Activated CD8-positive, alpha-beta memory T cell treated with anti-CD3 and anti-CD28 coated beads, Interleukin-2, amount 50 U/mL, for 24 hours (primary cell): Measurements from ENCODE around the gene ATP11A.

Source experiments
- DNase-seq: peaks from one replicate; pipeline ENCODE4 v3.0.0-alpha.2; 2020; ENCODE audit errors: extremely low read depth

Gene ATP11A

DNA sequence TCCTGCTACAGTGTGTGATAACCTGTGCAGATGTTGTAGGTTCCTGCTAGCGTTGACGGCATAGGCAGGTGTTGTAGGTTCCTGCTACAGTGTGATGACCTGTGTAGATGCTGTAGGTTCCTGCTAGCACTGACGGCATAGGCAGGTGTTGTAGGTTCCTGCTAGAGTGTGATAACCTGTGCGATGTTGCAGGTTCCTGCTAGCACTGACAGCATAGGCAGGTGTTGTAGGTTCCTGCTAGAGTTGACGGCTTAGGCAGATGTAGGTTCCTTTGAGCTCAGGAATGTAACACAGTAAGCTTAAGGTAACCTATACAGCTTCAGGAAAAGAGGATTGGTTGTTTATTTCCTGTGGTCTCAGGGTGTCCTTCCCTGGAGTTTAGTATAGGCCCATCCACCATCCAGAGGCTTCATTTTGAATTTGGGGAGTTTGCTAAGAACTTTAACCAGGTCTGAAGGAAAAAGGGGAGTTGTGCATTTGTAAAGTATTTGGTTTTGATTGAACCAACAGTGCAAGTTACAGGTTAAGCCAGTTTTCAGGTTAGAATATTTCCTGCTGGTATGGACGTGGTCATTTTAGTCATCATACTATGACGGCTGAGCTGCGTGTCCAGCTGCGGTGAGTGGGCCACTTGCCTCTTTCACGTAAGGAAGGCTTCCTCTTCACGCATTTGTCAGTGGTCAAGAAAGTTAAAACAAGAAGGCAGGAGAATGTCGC lies 53.8 kb downstream of the ATP11A start:
- no peak for DNase-seq

DNA sequence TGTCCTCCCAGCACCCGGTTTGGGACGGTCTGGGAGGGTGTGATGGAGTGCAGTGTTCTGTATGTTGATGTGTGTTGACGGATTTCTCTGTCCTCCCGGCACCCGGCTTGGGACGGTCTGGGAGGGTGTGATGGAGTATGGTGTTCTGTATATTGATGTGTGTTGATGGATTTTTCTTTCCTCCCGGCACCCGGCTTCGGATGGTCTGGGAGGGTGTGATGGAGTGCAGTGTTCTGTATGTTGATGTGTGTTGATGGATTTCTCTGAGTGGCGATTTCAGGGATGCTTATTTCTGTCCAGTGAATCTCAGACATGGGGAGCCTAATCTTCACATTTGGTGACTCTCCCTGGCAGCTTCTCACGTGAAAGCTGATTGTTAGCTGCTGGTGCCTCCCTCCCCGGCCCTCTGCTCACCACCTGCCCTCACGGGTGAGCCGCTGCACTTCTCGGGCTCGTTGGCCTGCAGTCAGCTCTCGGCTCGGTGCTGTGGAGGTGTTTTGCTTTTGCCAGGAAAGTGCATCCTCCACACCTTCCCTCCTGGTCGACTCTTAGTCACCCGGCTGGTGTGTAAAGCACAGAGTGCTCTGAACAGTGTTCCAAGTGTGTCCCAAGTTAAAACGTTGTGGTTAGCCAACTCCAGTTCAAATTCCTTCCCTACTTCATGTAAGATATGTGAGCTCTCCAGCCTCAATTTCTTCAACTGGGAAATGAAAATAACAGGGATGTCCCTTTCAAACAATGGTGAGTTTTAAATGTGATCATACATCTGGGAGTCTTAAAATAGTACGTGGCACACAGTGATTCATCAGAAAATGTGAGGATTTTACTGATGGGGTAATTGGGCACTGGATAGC lies 54.6 kb downstream of the ATP11A start:
- DNase-seq: no peak

DNA sequence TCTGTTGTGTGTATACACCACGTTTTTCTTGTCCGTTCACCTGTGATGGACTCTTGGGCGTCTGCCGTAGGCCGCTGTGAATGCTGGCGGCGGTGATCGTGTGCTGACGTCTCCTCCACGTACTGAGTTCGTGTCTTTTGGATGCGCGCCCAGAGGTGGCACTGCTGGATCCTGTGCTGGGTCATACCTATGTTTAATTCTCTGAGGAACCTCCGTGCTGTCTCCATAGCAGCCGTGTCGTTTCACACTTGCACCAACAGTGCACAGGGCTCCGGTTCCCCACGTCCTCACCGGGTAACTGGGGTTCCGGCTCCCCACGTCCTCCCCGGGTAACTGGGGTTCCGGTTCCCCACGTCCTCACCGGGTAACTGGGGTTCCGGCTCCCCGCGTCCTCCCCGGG lies 56.2 kb downstream of the ATP11A start:
- DNase-seq: no peak

DNA sequence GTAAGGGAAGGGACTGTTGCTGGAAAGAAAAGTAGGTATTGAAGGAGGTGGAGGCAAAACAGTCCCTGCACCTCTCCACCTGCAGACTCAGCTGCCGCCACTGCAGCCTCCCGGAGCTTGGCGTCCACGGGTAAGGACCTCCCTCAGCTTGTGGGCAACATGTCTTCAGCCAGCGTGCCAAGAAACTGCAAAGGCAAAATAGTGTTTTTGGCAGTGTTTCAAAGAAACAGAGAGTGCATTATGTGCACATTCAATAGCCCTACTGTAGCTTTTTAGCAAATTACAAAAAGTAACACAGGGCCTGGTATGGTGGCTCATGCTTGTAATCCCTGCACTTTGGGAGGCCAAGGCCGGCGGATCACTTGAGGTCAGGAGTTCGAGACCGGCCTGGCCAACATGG lies 57.4 kb downstream of the ATP11A start:
- DNase-seq: no peak

DNA sequence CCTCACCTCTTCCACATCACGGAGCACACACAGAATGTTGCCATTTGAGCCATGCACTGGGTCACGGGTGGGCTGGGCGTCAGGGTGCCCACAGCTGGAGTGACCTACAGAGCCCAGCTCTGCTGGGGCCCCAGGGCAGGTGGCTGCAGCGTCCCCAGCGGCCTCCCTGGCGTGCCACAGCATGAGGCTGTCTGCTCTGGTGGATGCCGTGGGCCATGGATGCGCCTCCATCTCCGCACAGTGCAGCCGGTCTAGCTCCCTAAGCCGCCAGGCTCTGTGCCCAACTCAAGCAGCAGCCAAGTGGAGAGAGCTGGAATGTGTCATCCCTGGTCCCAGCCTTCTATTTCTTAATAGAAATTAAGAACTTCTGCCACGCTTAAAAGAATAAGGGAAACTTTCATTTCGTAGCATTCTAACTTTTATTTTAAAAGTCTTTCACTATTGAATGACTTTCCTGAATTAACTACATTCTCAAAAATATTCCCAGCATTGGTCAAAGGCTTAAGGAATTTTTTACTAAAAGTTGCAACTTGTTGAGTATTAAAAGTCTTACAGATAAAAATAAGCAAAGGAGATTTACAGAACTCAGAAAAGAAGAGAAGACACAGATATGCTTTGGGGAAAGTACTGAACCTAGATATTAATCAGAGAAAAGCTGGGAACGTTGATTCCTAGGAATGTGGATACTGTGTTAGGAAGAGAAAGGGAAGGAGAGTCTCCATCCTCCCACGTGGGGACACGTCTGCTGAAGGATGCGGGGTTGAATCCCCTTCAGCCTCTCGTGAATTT lies 59.3 kb downstream of the ATP11A start:
- DNase-seq: no peak

DNA sequence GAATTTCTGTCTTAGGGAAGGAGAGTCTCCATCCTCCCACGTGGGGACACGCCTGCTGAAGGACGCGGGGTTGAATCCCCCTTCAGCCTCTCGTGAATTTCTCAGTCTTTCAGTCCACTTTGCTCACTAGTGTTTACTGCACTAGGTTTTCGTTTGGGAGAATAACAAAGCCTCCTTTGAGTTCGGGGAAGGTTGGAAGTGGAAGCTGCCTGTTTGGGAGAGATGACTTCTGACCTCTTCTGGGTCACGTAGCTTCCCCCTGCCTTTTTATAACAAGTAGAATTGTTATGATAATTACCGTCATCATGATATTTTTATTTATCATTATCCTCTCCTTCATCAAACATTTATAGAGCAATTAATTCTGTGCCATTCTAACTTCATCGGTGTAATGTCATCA lies 60.7 kb downstream of the ATP11A start:
- no peak for DNase-seq

DNA sequence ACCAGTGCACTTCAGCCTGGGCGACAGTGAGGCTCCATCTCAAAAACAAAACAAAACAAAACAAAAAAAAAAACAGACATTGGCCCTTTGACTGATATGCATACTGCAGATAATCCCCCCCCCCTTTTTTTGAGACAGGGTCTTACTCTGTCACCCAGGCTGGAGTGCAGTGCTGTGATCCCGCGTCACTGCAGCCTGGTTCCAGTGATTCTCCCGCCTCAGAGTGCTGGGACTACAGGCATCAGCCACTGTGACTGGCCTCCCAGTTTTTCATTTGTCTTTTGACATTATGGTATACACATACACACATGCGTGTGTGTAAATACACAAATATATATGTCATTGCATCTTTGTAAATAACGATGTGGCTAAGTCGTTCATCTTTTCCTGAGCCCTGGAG lies 61.8 kb downstream of the ATP11A start:
- no peak for DNase-seq

DNA sequence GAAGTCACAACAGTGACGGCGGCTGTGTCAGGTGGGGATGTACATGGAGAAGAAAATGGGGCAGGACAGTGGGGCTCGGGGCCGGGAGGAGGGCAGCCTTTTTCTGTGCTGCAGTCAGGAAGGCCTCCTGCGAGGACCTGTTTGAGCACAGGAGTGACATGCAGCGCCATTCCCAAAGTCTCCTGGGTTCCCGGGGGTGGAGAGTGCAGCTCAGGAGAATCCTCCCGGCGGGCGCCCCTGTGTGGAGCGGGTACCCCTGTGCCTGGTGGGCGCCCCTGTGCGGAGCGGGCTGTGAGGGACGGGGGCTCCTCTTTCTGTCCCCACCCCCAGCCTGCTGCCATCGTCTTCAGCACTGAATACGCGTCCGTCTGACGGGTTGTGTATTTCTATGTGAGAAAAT lies 62.4 kb downstream of the ATP11A start:
- DNase-seq: no peak

DNA sequence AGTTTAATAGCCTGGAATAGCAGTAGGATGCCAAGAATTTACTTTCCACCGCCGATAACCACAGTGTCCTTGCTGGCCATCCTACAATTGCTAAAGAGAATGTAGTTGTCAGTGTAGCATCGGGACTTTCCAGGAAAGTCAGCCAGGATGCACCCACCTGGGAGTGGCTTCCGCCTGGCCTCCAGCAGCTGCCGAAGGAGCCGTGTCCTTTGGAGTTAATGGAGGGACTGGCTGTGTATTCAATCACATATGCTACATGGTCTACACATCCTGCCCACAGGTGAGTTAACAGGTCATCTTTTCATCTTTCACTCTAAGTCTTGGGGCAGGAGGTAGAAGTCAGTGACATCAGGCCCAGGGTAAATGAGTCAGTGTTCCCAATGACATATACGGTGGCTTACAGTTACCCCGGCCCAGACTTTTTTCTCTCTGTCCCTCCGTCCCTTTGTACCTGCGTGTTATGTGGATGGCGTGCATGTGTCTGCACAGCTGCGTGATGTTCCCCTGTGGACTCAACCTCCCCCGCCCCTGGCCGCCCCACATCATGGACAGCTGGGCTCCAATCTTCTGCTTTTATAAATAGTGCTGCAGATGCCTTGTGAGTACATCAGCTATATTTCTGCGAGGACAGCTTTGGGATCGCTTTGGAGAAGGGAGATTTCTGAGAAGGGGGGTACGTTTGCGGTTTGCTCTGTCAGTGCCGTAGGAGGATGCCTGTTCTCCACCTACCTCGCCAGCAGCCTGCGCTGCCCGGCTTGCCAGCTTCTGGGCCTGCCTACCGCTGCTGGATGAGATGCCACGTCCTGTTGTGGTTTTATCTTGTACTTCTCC lies 63.1 kb downstream of the ATP11A start:
- DNase-seq: no peak

DNA sequence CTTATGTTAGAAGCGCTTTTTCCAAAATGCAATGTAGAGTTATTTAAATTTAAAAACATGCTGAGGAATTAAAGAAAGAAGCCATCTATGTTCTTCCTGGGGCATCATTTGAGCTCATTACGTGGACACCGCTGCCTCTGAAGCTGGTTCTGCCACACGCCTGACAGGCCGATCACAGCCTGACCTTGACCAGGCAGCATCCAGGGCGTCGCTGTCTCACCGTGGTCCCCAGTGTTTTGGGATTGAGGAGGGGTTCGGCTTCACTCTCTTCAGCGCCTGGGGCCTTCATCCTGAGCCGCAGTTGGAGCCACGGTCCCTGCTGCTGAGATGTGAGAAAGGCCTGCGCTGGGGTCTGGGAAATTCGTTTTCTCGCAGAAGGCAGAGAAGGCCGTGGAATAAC lies 64.0 kb downstream of the ATP11A start:
- DNase-seq: no peak

DNA sequence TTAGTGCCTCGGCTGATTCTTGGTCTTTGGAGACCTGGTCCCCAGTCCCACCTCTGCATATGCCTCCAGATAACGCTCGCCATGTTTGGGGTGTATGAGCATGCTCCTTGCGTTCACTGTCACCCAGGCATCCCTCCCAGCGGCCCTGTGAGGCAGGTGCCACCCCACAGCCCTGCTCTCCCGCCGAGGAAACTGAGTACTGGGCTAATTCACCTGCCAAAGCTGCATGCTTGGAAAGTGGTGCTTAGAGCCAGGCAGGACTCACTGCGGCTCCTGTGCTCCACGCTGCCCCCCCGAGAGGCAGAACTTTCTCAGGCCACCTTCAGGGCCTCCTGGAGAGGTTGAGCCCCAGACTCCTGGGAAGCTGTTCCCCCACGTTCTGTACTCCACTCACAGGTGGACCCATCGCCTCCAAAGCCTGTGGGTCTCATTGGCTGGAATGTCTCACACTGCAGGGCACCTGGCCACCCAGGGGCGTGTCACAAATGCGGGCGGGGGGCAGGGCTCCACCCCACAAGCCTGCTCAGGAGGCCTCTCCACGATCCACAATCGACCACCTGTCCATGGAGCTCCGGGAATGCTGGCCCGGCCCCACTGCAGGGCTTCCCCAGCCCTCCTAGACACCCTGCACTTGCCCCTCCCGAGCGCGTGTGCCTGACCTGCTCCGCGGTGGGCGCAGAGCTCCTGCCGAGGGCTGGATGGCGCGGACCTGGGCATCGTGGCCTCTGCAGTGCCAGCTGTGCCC lies 64.6 kb downstream of the ATP11A start:
- no peak for DNase-seq

DNA sequence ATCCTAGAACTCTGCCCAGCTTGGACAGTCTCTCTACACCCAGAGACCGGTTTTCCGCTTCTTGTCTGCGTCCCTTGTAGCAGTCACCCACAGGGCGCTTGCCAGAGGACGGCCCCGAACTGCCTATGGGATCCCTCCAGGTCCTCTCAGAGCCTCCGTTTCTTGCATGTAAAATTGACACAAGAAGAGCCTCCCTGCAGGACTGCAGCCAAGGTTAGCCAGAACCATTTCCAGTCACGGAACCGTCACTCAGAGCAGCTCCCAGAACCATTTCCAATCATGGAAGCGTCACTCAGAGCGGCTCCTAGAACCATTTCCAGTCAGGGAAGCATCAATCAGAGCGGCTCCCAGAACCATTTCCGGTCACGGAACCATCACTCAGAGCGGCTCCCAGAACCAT lies 65.5 kb downstream of the ATP11A start:
- DNase-seq: no peak

DNA sequence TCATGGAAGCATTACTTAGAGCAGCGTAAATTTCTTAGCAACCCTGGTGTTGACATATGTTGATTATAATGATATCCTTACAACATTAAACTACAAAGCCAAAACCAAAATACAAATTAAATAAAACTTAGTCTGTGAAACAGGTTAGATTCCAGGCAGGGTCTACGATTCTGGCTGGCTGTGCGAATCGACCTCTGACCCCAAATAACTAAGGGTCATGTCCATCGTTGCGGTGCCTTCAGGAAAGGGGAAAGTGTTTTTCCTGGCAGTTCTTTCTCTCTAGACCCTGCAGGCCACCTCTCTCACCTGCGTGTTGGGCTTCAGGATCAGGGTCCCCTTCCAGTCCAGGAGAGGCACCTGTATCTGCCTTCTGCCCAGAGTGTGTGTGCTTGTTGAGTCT lies 66.2 kb downstream of the ATP11A start:
- no peak for DNase-seq

DNA sequence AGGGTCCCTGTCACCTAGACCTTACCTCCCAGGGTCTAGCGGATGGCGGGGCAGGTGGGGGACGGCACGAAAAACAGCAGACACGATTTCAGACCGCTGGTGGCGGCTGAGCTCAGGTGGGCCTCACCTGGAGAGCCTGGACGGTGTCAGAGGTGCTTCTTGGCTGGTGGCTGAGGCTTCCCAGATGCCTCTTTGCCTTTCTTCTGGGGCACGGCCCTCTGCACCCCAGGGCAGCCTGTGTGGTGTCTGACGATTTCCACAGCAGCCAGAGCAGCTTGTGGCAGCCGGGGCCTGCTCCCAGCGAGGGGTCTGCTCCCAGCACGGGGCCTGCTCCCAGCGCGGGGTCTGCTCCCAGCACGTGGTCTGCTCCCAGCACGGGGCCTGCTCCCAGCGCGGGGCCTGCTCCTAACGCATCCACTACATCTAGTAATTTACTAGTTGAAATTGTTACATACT lies 66.7 kb downstream of the ATP11A start:
- DNase-seq: no peak

DNA sequence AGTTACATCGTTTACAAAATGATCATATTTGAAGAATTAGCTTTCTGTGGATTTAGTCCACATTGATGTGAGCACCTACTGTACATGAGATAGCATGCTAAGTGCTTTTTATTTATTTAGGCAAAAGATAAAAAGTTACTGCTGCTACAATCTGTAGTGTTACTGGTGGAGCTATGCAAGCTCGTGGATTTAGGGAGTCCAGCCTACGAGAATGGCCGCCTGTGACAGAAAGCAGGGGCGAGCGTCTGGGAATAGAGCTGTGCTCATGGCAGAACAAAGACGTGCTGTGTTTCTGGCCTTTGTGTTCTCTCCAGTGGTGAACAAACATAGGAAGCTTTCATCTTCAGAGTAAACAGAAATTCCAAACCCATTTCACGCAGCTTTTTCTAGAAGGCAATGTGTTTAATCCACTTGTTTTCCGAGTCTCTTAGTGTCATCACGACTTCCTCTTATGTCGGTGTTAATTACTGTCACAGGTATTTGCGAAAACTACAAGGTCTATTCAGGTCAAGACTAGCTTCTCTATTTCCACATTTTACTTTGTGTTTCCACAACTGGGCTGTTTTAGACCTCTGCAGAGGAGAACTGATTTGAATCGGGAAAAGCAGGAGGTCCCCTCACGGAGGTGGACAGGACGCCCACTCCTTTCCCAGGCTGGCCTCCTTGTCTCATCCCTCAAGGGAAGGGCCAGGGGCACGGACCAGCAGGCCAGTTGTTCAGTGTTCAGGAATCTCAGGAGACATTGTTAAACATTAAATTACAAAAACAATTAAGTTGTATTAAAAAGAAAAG lies 67.3 kb downstream of the ATP11A start:
- no peak for DNase-seq

DNA sequence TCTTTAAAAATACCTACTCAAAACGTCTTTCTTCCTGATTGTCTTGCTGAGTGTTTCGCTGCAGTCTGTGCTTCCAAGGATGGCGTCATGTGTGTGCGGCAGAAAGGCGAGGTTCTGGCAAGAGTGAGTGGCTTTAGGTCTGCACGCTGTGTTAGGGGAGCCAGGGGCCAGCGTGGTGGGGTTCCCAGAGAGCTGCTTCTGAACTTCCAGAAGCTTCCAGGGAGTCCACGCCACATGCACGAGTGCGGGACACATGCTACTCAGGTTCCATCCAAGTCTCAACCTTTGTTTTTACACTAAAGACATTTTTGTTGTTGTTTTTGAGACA lies 67.9 kb downstream of the ATP11A start:
- no peak for DNase-seq

DNA sequence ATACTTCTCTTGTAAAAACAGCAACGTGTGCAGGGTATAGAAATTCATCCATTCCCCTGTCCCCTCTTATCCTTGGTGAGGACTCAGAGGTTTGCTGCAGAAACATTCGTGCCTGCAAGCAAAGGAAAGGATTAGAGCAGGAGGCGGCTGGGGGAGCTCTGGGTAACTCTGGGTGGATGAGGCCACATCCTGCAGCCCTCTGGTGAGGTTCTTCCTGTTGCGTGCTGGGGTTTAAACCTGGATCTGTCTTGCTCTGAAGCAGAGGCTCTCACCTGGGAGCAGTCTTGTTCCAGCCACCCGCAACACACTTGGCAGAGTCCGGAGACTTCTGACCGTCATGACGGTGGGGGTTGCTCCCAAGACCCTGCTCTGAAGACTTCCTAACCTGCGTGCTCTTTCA lies 69.2 kb downstream of the ATP11A start:
- DNase-seq: no peak

DNA sequence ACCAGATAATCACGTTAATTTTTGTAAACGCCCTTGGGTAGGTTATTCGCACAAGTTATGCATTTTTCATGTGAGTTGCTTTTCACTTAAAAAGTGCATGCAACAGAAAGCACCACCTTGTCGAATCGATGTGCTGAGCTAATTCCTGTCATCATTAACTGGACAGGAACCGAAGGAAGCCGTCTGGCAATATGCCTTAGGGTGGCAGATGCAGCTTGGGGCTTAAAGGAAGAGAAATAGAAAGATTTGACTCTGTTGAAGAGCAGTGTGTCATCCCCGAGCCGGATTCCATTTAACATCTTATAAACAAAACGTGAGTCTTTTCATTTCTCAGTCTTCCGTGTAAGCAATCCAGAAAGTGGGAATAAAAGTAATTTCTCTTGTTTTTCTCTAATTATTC lies 70.0 kb downstream of the ATP11A start:
- DNase-seq: no peak

DNA sequence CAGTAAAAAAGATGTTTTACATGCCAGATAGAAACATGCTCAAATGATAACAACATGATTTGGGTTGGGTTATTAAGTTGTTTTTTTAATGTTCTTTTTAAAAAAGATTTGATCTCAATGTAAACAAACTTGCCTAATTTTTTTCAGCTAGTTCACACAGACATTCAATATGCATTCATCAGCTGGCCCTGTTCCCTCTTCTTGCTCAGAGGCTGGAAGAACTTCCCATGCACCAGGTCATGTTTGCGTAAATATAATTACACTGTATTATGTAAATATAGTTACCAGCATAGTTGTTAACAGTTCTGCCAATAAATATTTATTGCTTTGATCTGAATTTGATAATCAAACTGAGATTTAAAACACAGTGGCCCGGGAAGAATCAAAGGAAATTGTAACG lies 70.6 kb downstream of the ATP11A start:
- DNase-seq: no peak

DNA sequence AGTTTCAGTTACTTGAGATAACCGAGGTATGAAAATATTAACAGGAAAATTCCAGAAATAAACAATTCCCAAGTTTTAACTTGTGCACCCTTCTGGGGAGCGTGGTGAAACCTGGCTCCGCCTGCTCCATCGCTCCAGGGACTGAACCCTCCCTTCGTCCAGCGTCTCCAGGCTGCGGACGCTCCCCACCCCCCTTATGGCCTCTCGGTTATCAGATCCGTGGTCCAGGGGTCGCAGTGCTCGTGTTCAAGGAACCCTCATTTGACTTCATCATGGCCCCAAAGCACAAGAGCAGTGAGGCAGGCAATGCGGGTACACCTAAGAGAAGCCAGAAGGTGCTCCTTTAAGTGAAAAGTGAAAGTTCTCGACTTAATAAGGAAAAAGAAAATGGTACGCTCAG lies 71.1 kb downstream of the ATP11A start:
- DNase-seq: no peak
